GM06990 (cell line): ENCODE data around the gene CHST7.

Experiments
- DNase-seq: peaks from one replicate; pipeline ENCODE4 v3.0.0-alpha.2; 2011; ENCODE audit not compliant: insufficient read length; ENCODE audit errors: extremely low read depth
- H3K27me3 ChIP-seq: replicated peaks from 2 replicates; pipeline ENCODE4 v1.6.0; 2011; ENCODE audit warnings: low read length; ENCODE audit not compliant: control insufficient read depth, insufficient read depth
- H3K36me3 ChIP-seq: 2 replicates; pipeline ENCODE4 v1.5.1; 2011; ENCODE audit warnings: low read length; ENCODE audit not compliant: control insufficient read depth, insufficient read depth
- H3K4me3 ChIP-seq: replicated peaks from 2 replicates; pipeline ENCODE4 v1.5.1; 2011; ENCODE audit warnings: low read depth, mild to moderate bottlenecking, control low read depth, low read length
- TF ChIP-seq, protein P1 (sequence below): IDR thresholded peaks from 2 replicates; pipeline ENCODE4 v1.5.1; 2011; ENCODE audit warnings: low read length, control low read depth, mild to moderate bottlenecking, inconsistent platforms; ENCODE audit not compliant: insufficient read depth, poor library complexity, severe bottlenecking

Gene CHST7

DNA sequence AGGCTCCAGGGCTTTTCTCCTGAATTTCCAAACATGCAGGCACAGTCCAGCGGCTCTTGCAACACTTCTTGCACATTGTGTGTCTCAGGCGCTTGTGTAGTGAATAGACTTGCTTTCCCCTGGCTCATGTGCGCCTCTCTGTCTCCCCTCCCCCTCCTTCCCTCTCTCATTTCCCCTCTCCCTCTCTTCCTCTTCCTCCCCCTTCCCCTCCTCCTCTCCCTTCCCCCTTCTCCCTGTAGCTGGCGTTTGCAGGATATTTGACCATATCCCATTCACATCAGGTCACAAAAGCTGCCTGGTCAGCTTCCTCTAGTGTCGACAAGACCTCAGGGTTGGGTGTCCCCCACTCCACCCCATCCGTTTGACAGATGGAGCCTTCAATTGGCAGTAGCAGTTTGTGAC lies 2.4 kb downstream of the CHST7 start:
- H3K36me3 ChIP-seq: no peaks in the 10 kb centered on the region; the same call in 1 of the 2 replicates
- H3K27me3 ChIP-seq: no peaks in the 10 kb centered on the region
- DNase-seq: no peak
- TF ChIP-seq, protein P1, sequence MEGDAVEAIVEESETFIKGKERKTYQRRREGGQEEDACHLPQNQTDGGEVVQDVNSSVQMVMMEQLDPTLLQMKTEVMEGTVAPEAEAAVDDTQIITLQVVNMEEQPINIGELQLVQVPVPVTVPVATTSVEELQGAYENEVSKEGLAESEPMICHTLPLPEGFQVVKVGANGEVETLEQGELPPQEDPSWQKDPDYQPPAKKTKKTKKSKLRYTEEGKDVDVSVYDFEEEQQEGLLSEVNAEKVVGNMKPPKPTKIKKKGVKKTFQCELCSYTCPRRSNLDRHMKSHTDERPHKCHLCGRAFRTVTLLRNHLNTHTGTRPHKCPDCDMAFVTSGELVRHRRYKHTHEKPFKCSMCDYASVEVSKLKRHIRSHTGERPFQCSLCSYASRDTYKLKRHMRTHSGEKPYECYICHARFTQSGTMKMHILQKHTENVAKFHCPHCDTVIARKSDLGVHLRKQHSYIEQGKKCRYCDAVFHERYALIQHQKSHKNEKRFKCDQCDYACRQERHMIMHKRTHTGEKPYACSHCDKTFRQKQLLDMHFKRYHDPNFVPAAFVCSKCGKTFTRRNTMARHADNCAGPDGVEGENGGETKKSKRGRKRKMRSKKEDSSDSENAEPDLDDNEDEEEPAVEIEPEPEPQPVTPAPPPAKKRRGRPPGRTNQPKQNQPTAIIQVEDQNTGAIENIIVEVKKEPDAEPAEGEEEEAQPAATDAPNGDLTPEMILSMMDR: no peak
- H3K4me3 ChIP-seq: peak overlapping the region; percentile 74

DNA sequence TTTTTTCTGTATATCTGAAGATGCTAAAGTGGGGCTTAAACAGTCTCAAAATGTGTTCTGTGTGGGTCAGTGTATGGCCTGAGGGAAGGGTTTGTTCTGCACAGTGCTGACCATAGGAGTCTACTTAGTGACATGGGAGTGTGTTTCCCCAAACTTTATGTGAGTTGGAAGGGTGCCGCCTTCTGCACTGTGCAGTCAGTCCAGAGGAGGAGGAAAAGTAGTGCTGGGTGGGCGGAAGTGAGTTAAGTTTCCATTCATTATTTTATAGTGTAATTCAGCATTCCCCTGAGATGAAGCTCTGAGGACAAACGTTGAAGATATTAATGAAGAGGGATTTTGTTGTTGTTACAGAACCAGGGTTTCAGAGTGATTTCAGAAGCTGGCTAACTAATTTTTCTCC lies 2.9 kb downstream of the CHST7 start:
- DNase-seq: no peak
- peak overlapping the region; percentile 74 for H3K4me3 ChIP-seq
- TF ChIP-seq, protein P1: no peak
- no peaks in the 10 kb centered on the region; the same call in 1 of the 2 replicates for H3K36me3 ChIP-seq
- H3K27me3 ChIP-seq: no peaks in the 10 kb centered on the region

DNA sequence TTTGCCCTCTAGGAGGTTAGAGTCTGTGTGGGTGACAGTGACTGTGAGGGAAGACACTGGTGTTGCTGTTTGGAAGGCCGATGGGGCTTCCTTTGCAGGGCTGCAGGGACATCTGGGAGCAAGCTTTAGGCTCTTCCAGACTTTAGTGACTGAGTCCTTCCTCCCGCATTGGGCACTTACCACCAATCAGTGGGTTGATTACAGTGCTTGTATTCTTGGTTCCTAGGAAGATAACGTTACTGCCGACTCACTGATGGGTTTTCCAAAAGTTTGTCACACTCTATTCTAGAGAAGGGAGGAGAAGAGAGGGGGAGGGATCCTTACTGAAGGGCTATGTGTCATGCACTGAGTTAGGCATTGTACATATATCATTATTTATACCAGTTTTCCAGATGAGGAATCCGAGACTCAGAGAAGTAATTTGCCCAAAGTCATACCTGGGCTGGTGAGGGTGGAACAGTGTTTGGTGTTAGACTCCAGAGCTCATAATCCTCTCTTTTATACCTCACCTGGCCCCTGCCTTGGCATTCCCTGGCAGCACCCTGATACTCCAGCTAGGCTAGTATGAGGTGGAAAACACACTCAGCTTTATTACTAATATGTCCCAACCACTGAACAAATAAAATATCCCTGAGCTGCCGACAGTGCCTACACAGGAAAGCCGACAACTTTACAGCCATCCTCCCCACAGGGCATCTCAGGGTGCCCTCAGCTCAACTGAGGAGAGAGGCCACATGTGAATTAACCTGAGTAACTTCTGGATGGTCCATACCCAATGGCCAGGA lies 3.8 kb downstream of the CHST7 start:
- Histone ChIP-seq H3K4me3 (peak overlapping the region; percentile 74), H3K27me3 (no peaks in the 10 kb centered on the region), H3K36me3 (no peaks in the 10 kb centered on the region; the same call in 1 of the 2 replicates)
- no peak for DNase-seq
- TF ChIP-seq, protein P1: no peak

DNA sequence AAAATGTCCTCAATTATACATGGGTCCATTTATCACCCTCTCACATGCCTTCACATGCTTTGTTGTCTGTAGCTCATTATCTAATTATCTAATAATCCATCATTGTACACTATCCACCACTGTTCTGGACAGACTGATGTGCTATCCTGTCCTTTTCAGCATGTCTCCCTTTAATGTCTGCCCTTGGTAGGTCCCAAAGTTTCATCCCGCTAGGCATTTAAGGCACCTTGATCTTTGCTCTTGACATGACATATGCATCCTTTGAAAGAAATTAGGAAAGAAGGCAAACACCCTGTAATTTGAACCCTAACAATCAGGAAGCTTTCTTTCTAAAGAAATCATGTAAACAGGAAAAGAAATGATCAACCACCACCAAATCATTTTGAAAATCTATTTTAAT lies 5.7 kb downstream of the CHST7 start:
- Histone ChIP-seq H3K36me3 (no peaks in the 10 kb centered on the region; the same call in 1 of the 2 replicates), H3K4me3 (no peak overlapping the region), H3K27me3 (no peaks in the 10 kb centered on the region)
- TF ChIP-seq, protein P1: no peak
- no peak for DNase-seq

DNA sequence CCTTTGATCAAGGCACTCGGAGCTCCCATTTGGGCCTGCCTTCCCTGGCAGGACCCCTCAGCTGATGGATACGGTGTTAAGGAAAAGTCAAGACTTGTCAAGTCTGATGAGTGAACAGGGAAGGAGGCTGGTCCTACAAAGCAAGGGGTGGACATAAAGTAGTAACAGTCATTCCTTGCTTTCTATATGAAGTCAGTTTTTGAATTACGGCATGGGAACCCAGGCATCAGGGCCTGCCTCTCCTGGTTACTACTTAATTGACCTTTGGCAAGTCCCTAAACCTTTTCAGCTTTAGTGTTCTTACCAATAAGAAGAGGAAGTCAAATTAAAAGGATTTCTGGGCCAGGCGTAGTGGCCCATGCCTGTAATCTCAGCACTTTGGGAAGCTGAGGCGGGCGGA lies 7.0 kb downstream of the CHST7 start:
- peak; percentile 18 for DNase-seq
- TF ChIP-seq, protein P1: no peak
- no peak overlapping the region for H3K4me3 ChIP-seq
- H3K36me3 ChIP-seq: no peaks in the 10 kb centered on the region; the same call in 1 of the 2 replicates
- no peaks in the 10 kb centered on the region for H3K27me3 ChIP-seq
